ENCODE measurements around the gene PRR12. TPM values are rescaled to one million over a fixed set of nuclear protein-coding genes. Genes with fewer than 3 reads are reported as not detected.

Gene PRR12
- total RNA-seq, 2 experiments from 2014 or later: 41.7 to 42.2 TPM

DNA sequence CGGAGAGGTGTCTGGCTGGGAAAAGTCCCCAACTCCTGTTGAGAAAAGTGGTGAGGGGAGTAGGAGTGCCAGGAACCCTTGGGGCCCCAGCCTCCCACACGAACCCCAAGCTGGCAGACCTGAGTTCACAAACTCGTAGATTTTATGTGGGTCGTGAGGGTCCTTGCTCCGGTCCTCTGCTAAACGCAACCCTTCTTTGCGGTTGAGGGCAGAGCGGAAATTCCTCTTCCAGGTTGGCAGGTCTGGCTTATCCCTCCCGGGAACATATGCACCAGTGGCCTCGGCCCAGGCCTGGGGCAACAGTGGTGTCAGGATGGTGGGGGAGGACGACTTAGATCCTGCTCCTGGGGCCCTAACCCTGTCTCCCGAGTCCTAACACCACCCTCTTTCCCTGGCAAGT, 72.2 kb downstream of the PRR12 start:
- ATAC-seq (ENCODE audit: poor library complexity): no peak
- Mint-ChIP-seq H3K4me3 (peak overlapping the region; percentile 95), H3K9me3 (no peaks in the 10 kb centered on the region), H3K27ac (peak overlapping the region; percentile 88), H3K36me3 (ENCODE audit: low read depth) (peaks cover 45% of the 10 kb centered on the region), H3K27me3 (no peaks in the 10 kb centered on the region), H3K4me1 (ENCODE audit: low read depth) (peaks cover 18% of the 10 kb centered on the region)
- Histone ChIP-seq H3K4me1 (ENCODE audit: insufficient read depth, low read length) (peaks cover 58% of the 10 kb centered on the region), H3K27me3 (ENCODE audit: control insufficient read depth in 1 of 2, insufficient read depth in 2 of 2, low read length in 2 of 2) (no peaks in the 10 kb centered on the region), H3K36me3 (ENCODE audit: insufficient read depth, low read length) (peaks cover 45% of the 10 kb centered on the region), H3K9me3 (ENCODE audit: control insufficient read depth in 1 of 2, insufficient read depth in 1 of 2, low read length in 2 of 2) (no peaks in the 10 kb centered on the region), H3K4me3 (ENCODE audit: low read length) (peak overlapping the region; percentile 62), H3K27ac (ENCODE audit: low read depth in 1 of 2, low read length in 2 of 2) (peak overlapping the region; percentile 66 to 90)
- no peak for DNase-seq
- ChIA-PET CTCF (interaction anchor here (1.2 to 1.8 kb wide), 4 partner anchors 13 to 93 kb away, joined by 3 to 7 read pairs (median 4); no protein-coding TSS in a partner anchor), POLR2A (interaction anchor here (1.1 to 6.7 kb wide), 9 partner anchors 14 to 167 kb away, joined by 3 to 125 read pairs (median 10); partner anchors contain the start of genes NOSIP, PRMT1, PRR12 and RPS11)
- intact Hi-C loops (cut with DNase I, micrococcal nuclease): loop anchor here in 1 of 2 experiments (10.0 kb wide), 1 partner anchor 1408 kb away; the partner anchor contains the start of gene CARD8
- TF ChIP-seq, protein P1, sequence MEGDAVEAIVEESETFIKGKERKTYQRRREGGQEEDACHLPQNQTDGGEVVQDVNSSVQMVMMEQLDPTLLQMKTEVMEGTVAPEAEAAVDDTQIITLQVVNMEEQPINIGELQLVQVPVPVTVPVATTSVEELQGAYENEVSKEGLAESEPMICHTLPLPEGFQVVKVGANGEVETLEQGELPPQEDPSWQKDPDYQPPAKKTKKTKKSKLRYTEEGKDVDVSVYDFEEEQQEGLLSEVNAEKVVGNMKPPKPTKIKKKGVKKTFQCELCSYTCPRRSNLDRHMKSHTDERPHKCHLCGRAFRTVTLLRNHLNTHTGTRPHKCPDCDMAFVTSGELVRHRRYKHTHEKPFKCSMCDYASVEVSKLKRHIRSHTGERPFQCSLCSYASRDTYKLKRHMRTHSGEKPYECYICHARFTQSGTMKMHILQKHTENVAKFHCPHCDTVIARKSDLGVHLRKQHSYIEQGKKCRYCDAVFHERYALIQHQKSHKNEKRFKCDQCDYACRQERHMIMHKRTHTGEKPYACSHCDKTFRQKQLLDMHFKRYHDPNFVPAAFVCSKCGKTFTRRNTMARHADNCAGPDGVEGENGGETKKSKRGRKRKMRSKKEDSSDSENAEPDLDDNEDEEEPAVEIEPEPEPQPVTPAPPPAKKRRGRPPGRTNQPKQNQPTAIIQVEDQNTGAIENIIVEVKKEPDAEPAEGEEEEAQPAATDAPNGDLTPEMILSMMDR (IDR thresholded peaks at IDR 0.05): no peak

DNA sequence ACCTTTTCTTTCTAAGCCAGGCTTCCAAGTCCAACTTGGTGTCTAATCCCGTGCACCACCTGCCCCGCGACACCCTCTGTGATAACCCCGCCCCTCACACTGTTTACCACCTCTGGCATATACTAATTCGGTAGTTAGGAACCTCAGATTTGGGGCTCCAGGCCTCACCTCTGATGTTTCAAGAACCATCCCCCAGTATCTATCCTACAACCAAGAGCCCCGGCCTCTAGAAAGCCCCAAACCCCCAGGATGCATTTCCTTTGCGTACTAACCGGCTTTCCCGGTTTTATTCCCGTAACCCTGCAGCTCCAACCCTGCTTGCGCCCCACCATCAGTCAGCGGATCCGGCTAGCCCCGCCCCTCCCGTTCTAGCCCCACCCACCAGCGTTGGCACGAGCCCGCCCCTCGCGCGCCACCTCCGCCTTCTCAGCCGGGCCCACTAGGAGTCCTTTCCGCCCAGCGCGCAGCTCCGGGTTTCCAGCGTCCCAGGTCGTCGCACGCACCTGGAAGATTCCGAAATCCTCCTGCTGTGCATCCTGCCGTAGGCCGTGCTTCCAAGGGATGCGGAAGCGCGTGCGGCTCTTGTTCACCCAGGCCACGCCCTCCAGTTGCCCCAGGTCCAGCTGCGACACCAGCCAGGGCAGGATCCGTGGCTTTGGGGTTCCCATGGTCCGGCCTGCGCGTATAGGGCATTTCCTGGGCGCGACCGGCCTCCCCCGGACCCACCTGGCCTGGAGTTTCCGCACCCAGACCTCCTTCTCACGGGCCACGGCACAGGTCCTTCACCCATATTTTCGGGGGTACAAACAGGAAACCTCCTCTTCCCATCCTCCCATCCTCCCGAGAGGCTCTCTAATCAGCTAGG, 73.4 kb downstream of the PRR12 start:
- Histone ChIP-seq H3K27ac (ENCODE audit: low read depth in 1 of 2, low read length in 2 of 2) (peak overlapping the region; percentile 51 to 90), H3K27me3 (ENCODE audit: control insufficient read depth in 1 of 2, insufficient read depth in 2 of 2, low read length in 2 of 2) (no peaks in the 10 kb centered on the region), H3K9me3 (ENCODE audit: control insufficient read depth in 1 of 2, insufficient read depth in 1 of 2, low read length in 2 of 2) (no peaks in the 10 kb centered on the region), H3K4me3 (ENCODE audit: low read length) (peak overlapping the region; percentile 62), H3K4me1 (ENCODE audit: insufficient read depth, low read length) (peaks cover 48% of the 10 kb centered on the region), H3K36me3 (ENCODE audit: insufficient read depth, low read length) (peaks cover 34% of the 10 kb centered on the region)
- intact Hi-C loops (cut with DNase I, micrococcal nuclease): loop anchor here (1.0 to 10.0 kb wide), 6 partner anchors 14 to 1410 kb away; partner anchors contain the start of genes CARD8 (in 1 of the 2), PRR12 (in 1 of the 2), RRAS (in 1 of the 2) and SCAF1 (in 1 of the 2)
- DNase-seq (peak; percentile 86 to 97 (median 94)), ATAC-seq (ENCODE audit: poor library complexity) (peak; percentile 69)
- Mint-ChIP-seq H3K36me3 (ENCODE audit: low read depth) (peaks cover 36% of the 10 kb centered on the region), H3K9me3 (no peaks in the 10 kb centered on the region), H3K4me3 (peak overlapping the region; percentile 95), H3K27me3 (no peaks in the 10 kb centered on the region), H3K27ac (peak overlapping the region; percentile 88), H3K4me1 (ENCODE audit: low read depth) (peaks cover 18% of the 10 kb centered on the region)
- CTCF ChIA-PET: interaction anchor here (1.1 to 1.8 kb wide), 5 partner anchors 12 to 191 kb away, joined by 3 to 7 read pairs (median 5); no protein-coding TSS in a partner anchor
- TF ChIP-seq, protein P1 (IDR thresholded peaks at IDR 0.05): no peak
- POLR2A ChIA-PET: interaction anchor here (0.6 to 6.7 kb wide), 18 partner anchors 8 to 699 kb away, joined by 3 to 125 read pairs (median 4); partner anchors contain the start of genes FUZ, NOSIP, PIH1D1 and PRMT1

DNA sequence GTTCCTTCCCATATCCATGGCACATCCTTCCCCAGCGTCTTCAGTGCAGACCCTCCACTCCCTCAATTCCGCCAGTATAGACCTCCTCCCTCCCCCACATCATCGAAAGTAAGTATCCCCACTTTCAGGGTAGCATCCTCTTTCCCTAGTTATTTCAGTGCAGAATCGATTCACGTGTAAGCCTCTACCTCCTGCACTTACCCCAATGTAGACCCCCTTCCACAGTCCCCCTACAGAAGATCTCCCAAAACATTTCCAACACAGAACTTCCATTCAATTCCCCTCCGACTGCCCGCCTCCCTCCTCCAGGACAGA, 74.0 kb downstream of the PRR12 start:
- Mint-ChIP-seq H3K27ac (peak overlapping the region; percentile 88), H3K27me3 (no peaks in the 10 kb centered on the region), H3K4me1 (ENCODE audit: low read depth) (peaks cover 18% of the 10 kb centered on the region), H3K36me3 (ENCODE audit: low read depth) (peaks cover 34% of the 10 kb centered on the region), H3K9me3 (no peaks in the 10 kb centered on the region), H3K4me3 (peak overlapping the region; percentile 95)
- Histone ChIP-seq H3K36me3 (ENCODE audit: insufficient read depth, low read length) (peaks cover 29% of the 10 kb centered on the region), H3K27me3 (ENCODE audit: control insufficient read depth in 1 of 2, insufficient read depth in 2 of 2, low read length in 2 of 2) (no peaks in the 10 kb centered on the region), H3K9me3 (ENCODE audit: control insufficient read depth in 1 of 2, insufficient read depth in 1 of 2, low read length in 2 of 2) (no peaks in the 10 kb centered on the region), H3K4me1 (ENCODE audit: insufficient read depth, low read length) (peaks cover 44% of the 10 kb centered on the region), H3K4me3 (ENCODE audit: low read length) (peak overlapping the region; percentile 62), H3K27ac (ENCODE audit: low read depth in 1 of 2, low read length in 2 of 2) (peak overlapping the region; percentile 51 to 90)
- peak in 1 of 14 experiments; percentile 32 for DNase-seq
- TF ChIP-seq, protein P1 (IDR thresholded peaks at IDR 0.05): no peak
- intact Hi-C loops (cut with DNase I, micrococcal nuclease): loop anchor here (1.0 to 10.0 kb wide), 5 partner anchors 13 to 1410 kb away; partner anchors contain the start of genes CARD8 (in 1 of the 2), PRR12 (in 1 of the 2) and SCAF1 (in 1 of the 2)
- ATAC-seq (ENCODE audit: poor library complexity): no peak
- ChIA-PET POLR2A (interaction anchor here (0.7 to 6.7 kb wide), 11 partner anchors 9 to 213 kb away, joined by 4 to 125 read pairs (median 8); partner anchors contain the start of genes FUZ, NOSIP, PIH1D1 and PRMT1), CTCF (interaction anchor here (0.9 to 1.8 kb wide), 4 partner anchors 11 to 191 kb away, joined by 3 to 7 read pairs (median 4); no protein-coding TSS in a partner anchor)
